HL-60 (cell line): ENCODE data around the gene DNAJC4.

ENCODE experiments used
- DNase-seq, 2 experiments: peaks; one replicate each; pipeline ENCODE4 v3.0.0-alpha.2; 2010 to 2020; ENCODE audit warnings: low read depth in 1 of 2, low spot score in 1 of 2
- H3K27ac ChIP-seq: fragments of 250-450 bp; sonication (Bioruptor Pico); replicated peaks from 2 replicates; pipeline ENCODE4 v1.5.1; 2020; ENCODE audit warnings: mild to moderate bottlenecking, moderate library complexity
- H3K27me3 ChIP-seq: fragments of 250-450 bp; sonication (Bioruptor Pico); 2 replicates; pipeline ENCODE4 v1.5.1; 2021; ENCODE audit warnings: mild to moderate bottlenecking, moderate library complexity; ENCODE audit not compliant: insufficient read depth, poor library complexity, severe bottlenecking
- H3K4me3 ChIP-seq: replicated peaks from 2 replicates; pipeline ENCODE4 v1.5.1; 2011; ENCODE audit warnings: mild to moderate bottlenecking, control low read depth, low read length; ENCODE audit not compliant: insufficient read depth
- GABPA ChIP-seq: IDR thresholded peaks from 2 replicates; pipeline ENCODE4 v1.6.1; 2012; ENCODE audit warnings: low read depth
- POLR2AphosphoS5 ChIP-seq: IDR thresholded peaks from 2 replicates; pipeline ENCODE4 v1.6.1; 2012; ENCODE audit warnings: low read depth
- REST ChIP-seq: IDR thresholded peaks from 2 replicates; pipeline ENCODE4 v1.6.1; 2012; ENCODE audit warnings: low read depth; ENCODE audit not compliant: insufficient replicate concordance
- SPI1 ChIP-seq: IDR thresholded peaks from 2 replicates; pipeline ENCODE4 v1.6.1; 2012; ENCODE audit warnings: low read depth, mild to moderate bottlenecking, borderline replicate concordance
- TF ChIP-seq, protein P1 (sequence below): IDR thresholded peaks from one replicate; pipeline ENCODE4 v1.5.1; 2011; ENCODE audit warnings: low read length, control low read depth, inconsistent platforms; ENCODE audit not compliant: insufficient read depth

Gene DNAJC4

GRCh38 chr11:64211181-64211872 lies 19.0 kb upstream of the DNAJC4 start:
- DNase-seq = no peak
- Histone ChIP-seq H3K4me3 (no peak overlapping the region), H3K27me3 (no peaks in the 10 kb centered on the region), H3K27ac (no peak overlapping the region)
- TF ChIP-seq GABPA = no peak
- TF ChIP-seq REST = no peak
- TF ChIP-seq POLR2AphosphoS5 = no peak
- TF ChIP-seq, protein P1, sequence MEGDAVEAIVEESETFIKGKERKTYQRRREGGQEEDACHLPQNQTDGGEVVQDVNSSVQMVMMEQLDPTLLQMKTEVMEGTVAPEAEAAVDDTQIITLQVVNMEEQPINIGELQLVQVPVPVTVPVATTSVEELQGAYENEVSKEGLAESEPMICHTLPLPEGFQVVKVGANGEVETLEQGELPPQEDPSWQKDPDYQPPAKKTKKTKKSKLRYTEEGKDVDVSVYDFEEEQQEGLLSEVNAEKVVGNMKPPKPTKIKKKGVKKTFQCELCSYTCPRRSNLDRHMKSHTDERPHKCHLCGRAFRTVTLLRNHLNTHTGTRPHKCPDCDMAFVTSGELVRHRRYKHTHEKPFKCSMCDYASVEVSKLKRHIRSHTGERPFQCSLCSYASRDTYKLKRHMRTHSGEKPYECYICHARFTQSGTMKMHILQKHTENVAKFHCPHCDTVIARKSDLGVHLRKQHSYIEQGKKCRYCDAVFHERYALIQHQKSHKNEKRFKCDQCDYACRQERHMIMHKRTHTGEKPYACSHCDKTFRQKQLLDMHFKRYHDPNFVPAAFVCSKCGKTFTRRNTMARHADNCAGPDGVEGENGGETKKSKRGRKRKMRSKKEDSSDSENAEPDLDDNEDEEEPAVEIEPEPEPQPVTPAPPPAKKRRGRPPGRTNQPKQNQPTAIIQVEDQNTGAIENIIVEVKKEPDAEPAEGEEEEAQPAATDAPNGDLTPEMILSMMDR = no peak
- no peak for TF ChIP-seq SPI1

DNA sequence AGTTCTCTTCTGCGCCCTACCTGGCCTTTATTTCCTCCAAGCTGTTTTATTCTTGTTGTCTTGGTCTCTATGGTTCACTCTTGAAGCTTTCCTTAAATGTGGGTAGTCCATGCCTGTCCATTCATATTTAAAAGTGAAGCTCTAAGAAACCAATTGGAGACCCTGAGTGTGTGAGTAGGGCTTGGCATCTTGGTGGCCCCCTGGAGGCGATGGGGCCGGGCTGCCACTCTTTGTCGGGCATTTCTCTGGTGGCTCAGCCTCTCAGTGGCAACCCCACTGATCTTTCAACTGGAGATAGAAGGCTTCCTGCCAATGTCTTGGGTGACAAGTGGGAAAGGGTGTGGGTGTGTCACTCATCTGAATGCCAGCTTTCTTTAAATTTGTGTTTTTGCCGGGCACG lies 13.5 kb upstream of the DNAJC4 start:
- DNase-seq = no peak
- Histone ChIP-seq H3K27ac (no peak overlapping the region), H3K4me3 (no peak overlapping the region), H3K27me3 (no peaks in the 10 kb centered on the region)
- no peak for TF ChIP-seq REST
- TF ChIP-seq GABPA = no peak
- TF ChIP-seq SPI1 = no peak
- TF ChIP-seq POLR2AphosphoS5 = no peak
- TF ChIP-seq, protein P1 = no peak

- Histone ChIP-seq H3K4me3 (no peak overlapping the region), H3K27me3 (no peaks in the 10 kb centered on the region), H3K27ac (no peak overlapping the region)
- TF ChIP-seq REST (no peak), POLR2AphosphoS5 (no peak; the same call in 1 of the 2 replicates), SPI1 (no peak), GABPA (no peak)
- TF ChIP-seq, protein P1 = no peak
- no peak for DNase-seq
Measured at GRCh38 chr11:64218628-64219353, 11.6 kb upstream of the DNAJC4 start.
